Measurements from ENCODE around the gene KCNQ1OT1.

DNA sequence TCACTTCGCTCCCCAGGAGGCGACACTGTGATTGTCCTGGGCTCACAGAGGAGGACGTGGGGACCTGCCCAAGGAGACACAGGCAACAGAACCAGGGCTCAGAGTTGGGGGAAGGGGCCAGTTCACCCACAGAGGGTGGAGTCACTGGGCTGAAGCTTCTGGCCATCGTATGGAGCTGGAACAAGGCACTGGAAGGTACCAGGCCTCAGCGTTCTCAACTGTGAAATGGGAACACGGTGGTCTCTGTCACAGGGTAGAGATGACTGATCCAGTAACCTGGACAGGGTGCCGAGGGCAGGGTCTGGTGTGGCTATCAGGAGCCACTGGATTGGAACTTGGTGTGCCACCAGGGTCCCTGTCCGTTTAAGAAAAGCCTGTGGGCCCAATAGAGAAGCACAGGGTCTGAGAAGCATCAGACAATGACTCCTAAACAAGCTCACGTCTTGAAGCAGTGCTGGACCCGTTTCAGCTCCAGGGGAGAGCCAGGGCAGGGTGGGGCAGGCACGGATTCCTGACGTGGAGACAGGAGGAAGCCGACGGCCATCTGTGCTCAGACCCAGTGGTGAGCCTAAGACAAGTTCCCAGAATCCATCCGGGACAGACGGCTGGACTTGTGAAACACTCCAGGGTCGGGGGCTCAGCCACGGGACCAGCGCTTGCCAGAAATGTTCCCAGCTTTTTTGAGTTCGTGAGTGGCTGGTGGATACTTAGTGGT is 25.0 kb upstream of the KCNQ1OT1 start:
- no peak for TF ChIP-seq CTCF (IDR thresholded peaks at IDR 0.05)
- no peak for TF ChIP-seq POLR2A (IDR thresholded peaks at IDR 0.05)
- peak in 1 of 2 donors; percentile 49 for TF ChIP-seq EP300 (IDR thresholded peaks at IDR 0.05)
